Caco-2 (cell line): ENCODE results near the gene SCNN1A. TPM values are rescaled to one million over a fixed set of nuclear protein-coding genes. Genes with fewer than 3 reads are reported as not detected.
A peak's percentile ranks its signal among the peaks of the same experiment; 100 is the strongest.
"Not testable (repeated sequence)": the region's sequence is repeated elsewhere in the genome, so short reads cannot be mapped to it uniquely, and the experiment has no call there.

Experiments used
- BruUV-seq: library from RNA; stranded (reverse); fragments of 400-500 nt; replicated peaks from 2 replicates; lab custom pipeline; 2021; lab: Mats Ljungman, UMichigan
- CTCF ChIA-PET: fragments of 300-600 bp; sonication (Branson Sonifier 250); formaldehyde crosslinking; loops from one replicate; lab custom pipeline; 2022; ENCODE audit warnings: antibody characterized with exemption; lab: Charles Lee
- POLR2A ChIA-PET: fragments of 300-600 bp; sonication (Branson Sonifier 250); formaldehyde crosslinking; loops from one replicate; lab custom pipeline; 2022; ENCODE audit warnings: antibody characterized with exemption; lab: Charles Lee
- DNase-seq, 2 experiments: peaks; one replicate each; pipeline versions ENCODE4 v3.0.0 to v3.0.0-alpha.2; 2020 to 2022
- H3K27me3 ChIP-seq: replicated peaks from 2 replicates; pipeline ENCODE4 v1.6.0; 2011; ENCODE audit warnings: low read length; ENCODE audit not compliant: control insufficient read depth, insufficient read depth
- H3K36me3 ChIP-seq: 2 replicates; pipeline ENCODE4 v1.5.1; 2011; ENCODE audit warnings: low read length; ENCODE audit not compliant: control insufficient read depth, insufficient read depth
- H3K4me1 ChIP-seq: fragments of 250-450 bp; sonication (Bioruptor Pico); 2 replicates; pipeline ENCODE4 v1.5.1; 2020; ENCODE audit warnings: mild to moderate bottlenecking
- H3K4me3 ChIP-seq: 2 replicates; pipeline ENCODE4 v1.5.1; 2011; ENCODE audit warnings: low read depth, mild to moderate bottlenecking, control low read depth, low read length
- H3K9me3 ChIP-seq: fragments of 250-450 bp; sonication (Bioruptor Pico); 2 replicates; pipeline ENCODE4 v1.5.1; 2020; ENCODE audit warnings: mild to moderate bottlenecking, moderate library complexity
- H3K27ac Mint-ChIP-seq: one replicate; pipeline ENCODE4 v1.8.0; 2022; ENCODE audit warnings: mixed read lengths; ENCODE audit not compliant: unreplicated experiment
- H3K27me3 Mint-ChIP-seq: one replicate; pipeline ENCODE4 v1.8.0; 2022; ENCODE audit warnings: mixed read lengths; ENCODE audit not compliant: insufficient read depth, unreplicated experiment
- H3K36me3 Mint-ChIP-seq: one replicate; pipeline ENCODE4 v1.8.0; 2022; ENCODE audit warnings: mild to moderate bottlenecking, mixed read lengths; ENCODE audit not compliant: insufficient read depth, unreplicated experiment
- H3K4me1 Mint-ChIP-seq: one replicate; pipeline ENCODE4 v1.8.0; 2022; ENCODE audit warnings: low read depth, mixed read lengths; ENCODE audit not compliant: unreplicated experiment
- H3K4me3 Mint-ChIP-seq: one replicate; pipeline ENCODE4 v1.8.0; 2022; ENCODE audit warnings: mild to moderate bottlenecking, moderate library complexity, mixed read lengths; ENCODE audit not compliant: unreplicated experiment
- H3K9me3 Mint-ChIP-seq: one replicate; pipeline ENCODE4 v1.8.0; 2022; ENCODE audit warnings: mixed read lengths; ENCODE audit not compliant: unreplicated experiment
- intact Hi-C: fragments of 100-400 bp; cut with micrococcal nuclease; formaldehyde crosslinking; loops from one replicate; pipeline ENCODE4 v1.10.0; 2022; ENCODE audit not compliant: unreplicated experiment
- total RNA-seq: library from RNA; stranded (reverse); gene quantifications from 2 replicates; pipeline ENCODE4 v1.2.3, GENCODE V29; 2022
- TF ChIP-seq, protein P1 (sequence below), 2 experiments: fragments of 200-600 bp in 1 of 2; IDR thresholded peaks; 1 replicate in 1 of 2; 2 replicates in 1 of 2; pipeline versions ENCODE4 v1.5.1 to v1.8.0; 2011 to 2022; ENCODE audit warnings: antibody characterized with exemption in 1 of 2, control low read depth in 1 of 2, inconsistent platforms in 1 of 2, low read depth in 1 of 2, low read length in 1 of 2, mild to moderate bottlenecking in 1 of 2, moderate library complexity in 1 of 2; ENCODE audit not compliant: insufficient read depth in 1 of 2, severe bottlenecking in 1 of 2, unreplicated experiment in 1 of 2

The SCNN1A gene
- total RNA-seq, 1 experiment from 2014 or later: 52.6 TPM

DNA sequence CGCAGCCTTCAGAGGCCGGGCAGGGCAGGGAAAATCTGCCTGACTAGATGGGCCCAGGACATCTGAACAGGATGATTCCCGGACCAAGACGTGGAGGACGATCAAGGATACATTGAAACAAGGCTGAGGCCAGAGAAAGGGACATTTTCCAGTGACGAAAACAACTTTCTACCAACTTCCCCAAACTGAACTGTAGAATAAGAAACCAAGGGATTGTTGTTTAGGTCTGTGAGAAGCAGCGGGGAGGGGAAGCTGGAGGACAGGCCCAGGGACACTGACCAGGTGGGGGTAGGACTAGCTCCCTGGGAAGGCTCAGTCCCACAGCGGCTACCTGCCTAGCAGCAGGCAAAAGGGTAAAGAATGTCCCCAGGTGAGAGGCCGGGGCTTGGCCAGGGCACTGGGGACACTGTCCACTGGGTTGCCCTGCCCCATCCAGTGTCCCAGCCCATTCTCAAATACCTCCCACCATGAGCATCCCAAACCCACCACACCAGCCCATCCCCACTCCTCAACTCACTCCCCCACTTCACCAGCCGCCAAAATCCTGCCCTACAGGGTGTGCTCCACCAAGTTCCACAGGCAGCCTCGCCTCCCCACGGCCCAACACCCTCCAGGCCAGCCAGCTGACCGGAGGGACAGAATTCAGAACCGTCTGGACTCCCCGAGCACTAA, 34.5 kb downstream of the SCNN1A start:
- Histone ChIP-seq H3K36me3 (0 out of 2 replicates have a peak, but pooled peaks cover 2% of the 10 kb centered on the region), H3K4me3 (peak overlapping the region; percentile 76), H3K27me3 (no peaks in the 10 kb centered on the region), H3K9me3 (no peaks in the 10 kb centered on the region), H3K4me1 (peaks cover 54% of the 10 kb centered on the region)
- intact Hi-C loops: no loop called here
- no peak overlapping the region for H3K27ac Mint-ChIP-seq
- BruUV-seq: no TSS peak
- H3K36me3 Mint-ChIP-seq: peaks cover 20% of the 10 kb centered on the region
- no peak overlapping the region for H3K4me3 Mint-ChIP-seq
- ChIA-PET CTCF (interaction anchor here (0.6 to 1.5 kb wide), 6 partner anchors 15 to 125 kb away, joined by 3 to 13 read pairs (median 4); no protein-coding TSS in a partner anchor), POLR2A (interaction anchor here (1.3 to 1.6 kb wide), 2 partner anchors 28 to 30 kb away, joined by 4 to 7 read pairs; no protein-coding TSS in a partner anchor)
- peaks cover 36% of the 10 kb centered on the region for H3K4me1 Mint-ChIP-seq
- H3K27me3 Mint-ChIP-seq: no peaks in the 10 kb centered on the region
- H3K9me3 Mint-ChIP-seq: no peaks in the 10 kb centered on the region
- TF ChIP-seq, protein P1, sequence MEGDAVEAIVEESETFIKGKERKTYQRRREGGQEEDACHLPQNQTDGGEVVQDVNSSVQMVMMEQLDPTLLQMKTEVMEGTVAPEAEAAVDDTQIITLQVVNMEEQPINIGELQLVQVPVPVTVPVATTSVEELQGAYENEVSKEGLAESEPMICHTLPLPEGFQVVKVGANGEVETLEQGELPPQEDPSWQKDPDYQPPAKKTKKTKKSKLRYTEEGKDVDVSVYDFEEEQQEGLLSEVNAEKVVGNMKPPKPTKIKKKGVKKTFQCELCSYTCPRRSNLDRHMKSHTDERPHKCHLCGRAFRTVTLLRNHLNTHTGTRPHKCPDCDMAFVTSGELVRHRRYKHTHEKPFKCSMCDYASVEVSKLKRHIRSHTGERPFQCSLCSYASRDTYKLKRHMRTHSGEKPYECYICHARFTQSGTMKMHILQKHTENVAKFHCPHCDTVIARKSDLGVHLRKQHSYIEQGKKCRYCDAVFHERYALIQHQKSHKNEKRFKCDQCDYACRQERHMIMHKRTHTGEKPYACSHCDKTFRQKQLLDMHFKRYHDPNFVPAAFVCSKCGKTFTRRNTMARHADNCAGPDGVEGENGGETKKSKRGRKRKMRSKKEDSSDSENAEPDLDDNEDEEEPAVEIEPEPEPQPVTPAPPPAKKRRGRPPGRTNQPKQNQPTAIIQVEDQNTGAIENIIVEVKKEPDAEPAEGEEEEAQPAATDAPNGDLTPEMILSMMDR (IDR thresholded peaks at IDR 0.05; ENCODE audit: insufficient read depth in 1 of 2, low read depth in 1 of 2, low read length in 1 of 2, severe bottlenecking in 1 of 2, unreplicated experiment in 1 of 2): no peak
- no peak for DNase-seq

DNA sequence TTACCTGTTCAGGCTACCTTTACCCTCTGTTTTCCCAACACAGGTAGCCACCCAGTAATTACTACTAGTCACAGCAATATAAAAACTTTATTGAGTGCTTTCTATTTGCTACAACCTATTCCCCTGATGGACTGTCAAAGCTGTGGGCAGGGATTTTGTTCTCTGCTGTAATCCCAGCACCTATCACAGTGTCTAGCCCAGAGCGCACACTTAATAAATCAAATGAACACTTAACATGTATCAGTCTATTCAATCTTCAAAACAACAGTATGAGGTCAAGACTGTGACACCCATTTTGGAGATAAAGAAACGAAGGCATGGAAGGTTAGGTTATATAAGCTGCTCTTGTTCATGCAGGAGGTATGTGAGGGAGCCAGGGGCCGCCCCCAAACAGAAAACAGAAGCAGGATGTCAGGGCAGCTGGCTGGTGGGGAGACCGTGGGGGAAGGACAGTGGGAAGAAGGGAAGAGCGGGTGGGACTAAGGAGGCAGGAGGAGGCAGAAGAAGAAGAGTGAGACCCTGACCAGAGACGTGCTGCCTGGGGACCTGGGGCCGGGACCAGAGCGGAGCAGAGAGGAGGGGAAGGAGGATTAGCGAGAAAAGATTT, 35.2 kb downstream of the SCNN1A start:
- Mint-ChIP-seq H3K9me3 (no peaks in the 10 kb centered on the region), H3K27me3 (no peaks in the 10 kb centered on the region), H3K36me3 (peaks cover 27% of the 10 kb centered on the region), H3K4me3 (no peak overlapping the region), H3K27ac (no peak overlapping the region), H3K4me1 (peaks cover 29% of the 10 kb centered on the region)
- Histone ChIP-seq H3K9me3 (no peaks in the 10 kb centered on the region), H3K27me3 (no peaks in the 10 kb centered on the region), H3K4me3 (peak overlapping the region; percentile 76), H3K36me3 (0 out of 2 replicates have a peak, but pooled peaks cover 2% of the 10 kb centered on the region), H3K4me1 (peaks cover 56% of the 10 kb centered on the region)
- DNase-seq: no peak
- BruUV-seq: no TSS peak
- ChIA-PET CTCF (interaction anchor here (0.7 to 1.3 kb wide), 5 partner anchors 17 to 125 kb away, joined by 3 to 5 read pairs (median 3); no protein-coding TSS in a partner anchor), POLR2A (interaction anchor here (1.3 kb wide), 1 partner anchor 23 kb away, joined by 3 read pairs; no protein-coding TSS in a partner anchor)
- TF ChIP-seq, protein P1 (IDR thresholded peaks at IDR 0.05; ENCODE audit: insufficient read depth in 1 of 2, low read depth in 1 of 2, low read length in 1 of 2, severe bottlenecking in 1 of 2, unreplicated experiment in 1 of 2): no peak
- intact Hi-C loops: no loop called here

DNA sequence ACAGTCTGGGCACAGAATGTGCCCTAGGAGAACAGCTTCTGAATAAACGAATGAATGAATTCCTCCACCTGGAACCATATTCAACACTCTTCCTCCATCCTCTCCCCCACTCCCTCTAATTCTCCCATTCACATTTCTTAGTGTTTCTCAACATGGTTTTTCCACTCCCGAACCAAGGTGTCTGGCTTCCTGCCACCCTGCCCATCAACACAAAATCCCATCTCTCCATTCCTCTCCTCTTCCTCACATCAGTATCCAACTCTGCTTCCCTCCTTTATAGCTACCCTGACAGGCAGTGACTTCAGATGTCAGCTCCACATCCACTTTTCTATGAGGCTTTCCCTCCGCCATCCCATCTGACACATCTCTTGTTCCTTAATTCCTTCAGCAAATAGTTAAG, 36.4 kb downstream of the SCNN1A start:
- no peak overlapping the region for H3K4me3 ChIP-seq

DNA sequence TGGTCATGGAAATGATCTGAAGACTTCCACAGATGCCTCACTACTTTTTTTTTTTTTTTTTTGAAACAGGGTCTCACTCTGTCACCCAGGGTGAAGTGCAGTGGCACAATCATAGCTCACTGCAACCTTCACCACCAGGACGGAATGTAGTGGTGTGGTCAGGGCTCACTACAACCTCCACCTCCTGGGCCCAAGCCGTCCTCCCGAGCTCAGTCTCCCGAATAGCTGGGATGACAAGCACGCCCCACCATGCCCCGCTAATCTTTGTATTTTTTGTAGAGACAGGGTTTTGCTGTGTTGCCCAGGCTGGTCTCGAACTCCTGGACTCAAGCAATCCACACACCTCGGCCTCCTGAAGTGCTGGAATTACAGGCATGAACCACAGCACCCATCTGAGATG, 36.8 kb downstream of the SCNN1A start:
- H3K4me3 Mint-ChIP-seq, H3K4me3 ChIP-seq, H3K27me3 Mint-ChIP-seq, intact Hi-C loops, H3K27me3 ChIP-seq, H3K9me3 Mint-ChIP-seq, H3K27ac Mint-ChIP-seq, H3K36me3 ChIP-seq, H3K9me3 ChIP-seq, BruUV-seq, DNase-seq: not testable (repeated sequence)
- peaks cover 56% of the 10 kb centered on the region for H3K4me1 ChIP-seq
- CTCF ChIA-PET: interaction anchor here (0.6 to 1.3 kb wide), 2 partner anchors 25 to 37 kb away, joined by 3 to 5 read pairs; partner anchors contain the start of gene SCNN1A
- peaks cover 43% of the 10 kb centered on the region for H3K36me3 Mint-ChIP-seq
- POLR2A ChIA-PET: interaction anchor here (1.3 kb wide), 1 partner anchor 25 kb away, joined by 3 read pairs; no protein-coding TSS in a partner anchor
- peaks cover 25% of the 10 kb centered on the region for H3K4me1 Mint-ChIP-seq

More for the DNA sequence above, 36.4 kb downstream of the SCNN1A start:
- no peak for DNase-seq
- Mint-ChIP-seq H3K27me3 (no peaks in the 10 kb centered on the region), H3K4me1 (peaks cover 27% of the 10 kb centered on the region), H3K4me3 (no peak overlapping the region), H3K27ac (no peak overlapping the region), H3K36me3 (peaks cover 39% of the 10 kb centered on the region), H3K9me3 (no peaks in the 10 kb centered on the region)
- BruUV-seq: no TSS peak
- H3K4me1 ChIP-seq: peaks cover 60% of the 10 kb centered on the region
- H3K9me3 ChIP-seq: no peaks in the 10 kb centered on the region
- H3K36me3 ChIP-seq: 0 out of 2 replicates have a peak, but pooled peaks cover 2% of the 10 kb centered on the region
- POLR2A ChIA-PET: interaction anchor here (1.3 kb wide), 1 partner anchor 24 kb away, joined by 3 read pairs; no protein-coding TSS in a partner anchor
- intact Hi-C loops: no loop called here
- no peaks in the 10 kb centered on the region for H3K27me3 ChIP-seq
- TF ChIP-seq, protein P1 (IDR thresholded peaks at IDR 0.05; ENCODE audit: insufficient read depth in 1 of 2, low read depth in 1 of 2, low read length in 1 of 2, severe bottlenecking in 1 of 2, unreplicated experiment in 1 of 2): no peak
- CTCF ChIA-PET: interaction anchor here (0.6 to 1.3 kb wide), 3 partner anchors 24 to 237 kb away, joined by 3 to 5 read pairs (median 4); partner anchors contain the start of gene SCNN1A
